Epithelial cell of proximal tubule (primary cell): ENCODE measurements around the gene FADD. TPM values are rescaled to one million over a fixed set of nuclear protein-coding genes. Genes with fewer than 3 reads are reported as not detected.
A peak's percentile ranks its signal among the peaks of the same experiment; 100 is the strongest.
"Not testable (repeated sequence)": the region's sequence is repeated elsewhere in the genome, so short reads cannot be mapped to it uniquely, and the experiment has no call there.

Source experiments
- DNase-seq: peaks from one replicate; pipeline ENCODE4 v3.0.0-alpha.2; 2011; ENCODE audit warnings: low read depth
- H3K4me3 ChIP-seq: 2 replicates; pipeline ENCODE4 v1.5.1; 2011; ENCODE audit warnings: low read depth, mild to moderate bottlenecking, low read length
- CTCF ChIP-seq: conservative IDR thresholded peaks from 2 replicates; pipeline ENCODE4 v1.5.1; 2012; ENCODE audit warnings: low read depth, mild to moderate bottlenecking, low read length
- total RNA-seq: library from RNA; depleted of rRNA; stranded (reverse); fragments of >200 nt; gene quantifications from 2 replicates; pipeline ENCODE4 v1.2.3, GENCODE V29; 2015

Gene FADD
- total RNA-seq, 1 donor from 2014 or later: 39.7 TPM

- H3K4me3 ChIP-seq: no peak overlapping the region
- TF ChIP-seq CTCF: no peak
- DNase-seq: no peak
Measured at GRCh38 chr11:70200212-70200844, 2.8 kb upstream of the FADD start.

GRCh38 chr11:70201047-70201446 lies 2.0 kb upstream of the FADD start:
- not testable (repeated sequence) for DNase-seq, H3K4me3 ChIP-seq

GRCh38 chr11:70201882-70202861 lies 924 bp upstream of the FADD start:
- H3K4me3 ChIP-seq: peak overlapping the region; percentile 90
- DNase-seq: no peak
- no peak for TF ChIP-seq CTCF

- H3K4me3 ChIP-seq: peak overlapping the region; percentile 90
- TF ChIP-seq CTCF: no peak
- DNase-seq: no peak
Measured at GRCh38 chr11:70203751-70204465, 812 bp downstream of the FADD start.

GRCh38 chr11:70204466-70204799 lies 1.3 kb downstream of the FADD start:
- peak overlapping the region; percentile 90 for H3K4me3 ChIP-seq
- no peak for DNase-seq
- no peak for TF ChIP-seq CTCF

GRCh38 chr11:70205049-70205725 lies 2.1 kb downstream of the FADD start:
- no peak for DNase-seq
- no peak for TF ChIP-seq CTCF
- peak overlapping the region; percentile 90 for H3K4me3 ChIP-seq

- no peak overlapping the region for H3K4me3 ChIP-seq
- no peak for DNase-seq
- TF ChIP-seq CTCF: no peak
Measured at GRCh38 chr11:70205766-70206165, 2.7 kb downstream of the FADD start.
